ENCODE data around the gene DDIT3. TPM values are rescaled to one million over a fixed set of nuclear protein-coding genes. Genes with fewer than 3 reads are reported as not detected.

Gene DDIT3
- total and polyA plus RNA-seq, 2 of the 8 experiments (the other 6 are each of a cell fraction or from before 2014, with no cell fraction given), result 4.9 to 5.7 TPM

- TF ChIP-seq CTCF (IDR thresholded peaks at IDR 0.05; ENCODE audit: control extremely low read depth in 1 of 3, insufficient read depth in 1 of 3, low read depth in 1 of 3, low read length in 3 of 3) (no peak), EGR1 (IDR thresholded peaks at IDR 0.05; ENCODE audit: borderline replicate concordance, low read depth, low read length) (no peak)
Measured at GRCh38 chr12:57490126-57490525, 30.2 kb downstream of the DDIT3 start (continued).

Data from H1 (cell line).